Stimulated activated CD8-positive, alpha-beta memory T cell treated with anti-CD3 and anti-CD28 coated beads, Interleukin-12 subunit alpha, Interleukin-12 subunit beta, amount 100 ng/mL, for 1 hour (primary cell): ENCODE results near the gene GCNT4.

ENCODE experiments used
- DNase-seq: peaks from one replicate; pipeline ENCODE4 v3.0.0-alpha.2; 2020; ENCODE audit warnings: low read depth

Gene GCNT4

DNA sequence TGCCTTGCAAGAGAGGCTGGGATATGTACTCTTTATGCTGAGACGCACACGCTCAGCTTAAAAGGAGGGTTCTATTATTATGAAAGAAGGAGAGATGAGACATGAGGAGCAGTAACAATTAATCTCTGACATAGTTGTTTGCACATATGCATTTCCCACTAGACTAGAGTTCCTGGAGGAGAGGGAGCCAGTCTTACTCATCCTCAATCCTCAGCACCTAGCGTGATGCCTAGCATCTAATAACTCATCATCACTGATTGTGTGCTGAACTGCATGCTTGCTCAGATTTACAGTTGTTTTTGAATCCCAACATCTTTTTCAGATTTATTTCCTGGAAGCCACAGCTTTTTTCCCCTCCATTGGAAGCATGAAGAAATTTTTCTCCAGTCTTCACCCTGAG lies 35.5 kb downstream of the GCNT4 start:
- DNase-seq, result no peak

DNA sequence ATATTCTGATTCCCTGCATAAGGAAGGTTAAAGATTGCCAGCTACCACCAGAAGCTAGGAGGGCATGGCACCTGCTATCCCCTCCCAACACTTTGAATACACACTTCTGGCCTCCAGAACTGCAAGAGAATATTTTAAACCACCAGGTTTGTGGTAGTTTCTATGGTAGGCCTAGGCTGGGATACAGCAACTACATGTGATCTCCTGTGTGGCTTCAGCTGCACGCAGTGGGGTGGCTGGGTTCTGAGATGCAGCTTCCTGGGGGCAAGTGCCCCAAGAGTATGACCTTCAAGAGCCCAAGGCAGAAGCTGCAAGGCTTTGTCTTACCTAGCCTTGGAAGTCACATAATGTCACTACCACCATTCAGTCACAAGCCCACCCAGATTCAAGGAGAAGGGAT lies 39.6 kb downstream of the GCNT4 start:
- DNase-seq, result no peak

DNA sequence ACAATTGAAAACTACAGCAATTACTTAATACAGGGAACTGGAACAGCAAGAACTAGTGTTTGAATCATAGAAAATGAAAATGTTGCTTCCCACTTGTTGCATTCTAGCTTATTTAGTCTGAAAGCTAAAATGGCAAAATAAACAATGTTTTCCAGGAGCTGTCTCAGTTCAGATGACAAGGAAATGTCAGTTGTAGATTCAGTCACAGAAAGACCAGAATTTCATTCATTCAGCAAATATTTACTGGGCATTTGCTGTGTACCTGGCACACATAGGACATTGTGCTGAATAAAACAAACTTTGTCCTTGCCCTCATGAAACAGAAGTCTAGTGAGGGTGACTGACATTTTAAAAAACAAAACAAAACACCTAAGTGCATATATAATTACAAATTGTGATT lies 41.5 kb downstream of the GCNT4 start:
- DNase-seq, result no peak

DNA sequence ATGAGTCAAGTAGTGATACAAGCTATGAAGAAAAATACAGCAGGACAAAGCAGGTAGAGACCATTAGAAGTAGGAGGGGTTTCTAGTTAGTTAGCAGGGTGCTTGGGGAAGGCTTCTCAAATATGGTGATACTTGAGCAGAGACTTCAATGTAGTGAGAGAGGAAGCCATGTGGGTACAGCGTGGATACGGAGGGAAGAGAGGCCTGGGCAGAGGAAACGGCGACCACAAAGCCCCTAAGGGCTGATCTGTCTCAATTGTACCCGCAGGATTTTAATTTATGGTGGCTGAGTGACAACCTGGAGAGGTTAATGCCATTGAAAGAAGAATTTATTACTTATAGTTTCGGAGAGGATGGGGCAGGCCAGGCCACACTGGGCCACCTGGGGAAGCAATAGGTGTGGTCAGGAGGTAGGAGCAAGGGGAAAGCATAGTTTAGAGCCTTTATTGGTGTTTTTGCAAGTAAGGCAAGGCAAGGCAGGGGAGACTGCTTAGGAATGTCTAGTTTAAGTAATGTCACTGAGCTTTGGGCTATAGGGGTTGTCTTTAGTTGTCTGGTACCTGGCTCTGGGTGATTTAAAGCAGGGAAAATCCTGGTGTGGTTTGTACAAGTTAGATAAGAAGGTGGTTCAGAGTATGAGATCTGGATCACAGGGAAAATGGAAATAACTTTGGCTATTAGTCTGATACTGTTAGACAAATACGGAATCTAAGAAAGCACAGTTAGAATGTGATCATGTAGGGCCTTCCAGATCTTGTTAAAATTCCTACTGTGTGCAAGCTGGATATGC lies 42.6 kb downstream of the GCNT4 start:
- no peak for DNase-seq

DNA sequence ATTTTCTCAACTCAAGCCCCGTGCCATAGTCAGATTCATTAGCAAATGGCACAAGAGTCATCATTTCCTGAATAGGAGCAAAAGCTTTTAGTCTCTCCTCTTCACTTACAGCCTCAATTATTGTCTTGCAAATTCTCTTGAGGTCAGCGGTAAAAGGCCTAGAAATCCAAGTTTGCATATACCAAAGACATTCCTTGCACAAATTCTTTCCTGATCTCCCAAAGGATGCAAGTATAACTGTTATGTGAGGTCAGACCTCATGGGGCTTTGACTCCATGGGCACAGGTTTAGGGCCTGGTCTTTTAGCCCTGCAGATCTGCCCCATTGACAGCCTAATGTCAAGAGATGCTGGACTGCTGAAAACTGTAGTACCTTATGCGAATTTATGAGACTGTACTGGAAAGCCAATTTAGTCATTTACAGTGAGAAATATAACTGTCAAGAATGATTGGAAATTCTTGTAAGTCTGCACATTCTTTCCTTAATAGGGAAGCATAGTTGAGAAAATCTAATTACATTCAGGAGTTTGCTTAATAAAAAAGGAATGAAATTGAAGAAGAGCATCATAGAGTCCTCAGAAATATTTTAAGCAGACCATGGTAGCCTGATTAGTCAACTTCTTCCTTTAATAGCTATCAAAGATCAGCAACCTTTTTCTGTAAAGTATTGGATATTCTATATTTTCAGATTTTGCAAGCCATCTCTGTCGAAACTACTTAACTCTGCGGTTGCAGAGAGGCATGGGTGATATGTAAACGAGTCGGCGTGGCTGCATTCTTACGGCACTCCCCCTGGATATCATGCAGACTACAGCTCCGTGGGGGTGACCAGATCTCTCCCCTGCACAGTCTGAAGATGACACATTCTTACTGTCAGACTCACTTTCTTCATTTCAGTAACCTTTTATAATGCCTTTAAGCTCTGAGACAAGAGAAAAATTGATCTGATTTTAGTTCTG lies 45.2 kb downstream of the GCNT4 start:
- no peak for DNase-seq

DNA sequence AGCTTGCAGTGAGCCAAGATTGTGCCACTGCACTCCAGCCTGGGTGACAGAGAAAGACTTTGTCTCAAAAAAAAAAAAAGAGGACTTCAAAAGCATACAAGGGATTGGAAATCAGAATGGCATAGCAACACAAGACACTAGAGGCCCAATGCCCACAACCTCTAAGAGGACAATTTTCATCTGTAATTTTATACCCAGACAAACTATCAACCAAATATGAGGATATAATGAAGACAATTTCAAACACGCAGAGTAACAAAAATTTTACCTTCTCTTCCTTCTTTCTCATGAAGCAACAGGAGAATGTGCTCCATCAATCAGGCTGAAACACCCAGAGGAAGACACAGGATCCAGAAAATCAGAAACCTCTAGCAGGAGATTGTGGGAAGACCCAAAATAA lies 46.8 kb downstream of the GCNT4 start:
- no peak for DNase-seq
